Measurements from ENCODE around the gene SLC6A16. TPM values are rescaled to one million over a fixed set of nuclear protein-coding genes. Genes with fewer than 3 reads are reported as not detected.

SLC6A16 gene

GRCh38 chr19:49243129-49243528 lies 81.9 kb downstream of the SLC6A16 start:
- H3K4me3 ChIP-seq (replicated peaks; ENCODE audit: insufficient read depth, low read length): no peak overlapping the region
- TF ChIP-seq CTCF (IDR thresholded peaks at IDR 0.05; ENCODE audit: insufficient read depth, low read length) (no peak), SPI1 (IDR thresholded peaks at IDR 0.05; ENCODE audit: borderline replicate concordance, low read depth) (no peak), REST (IDR thresholded peaks at IDR 0.05; ENCODE audit: insufficient replicate concordance, low read depth) (no peak), GABPA (IDR thresholded peaks at IDR 0.05; ENCODE audit: low read depth) (no peak), POLR2AphosphoS5 (IDR thresholded peaks at IDR 0.05; ENCODE audit: low read depth) (no peak)
- no peaks in the 10 kb centered on the region for H3K27me3 ChIP-seq (ENCODE audit: insufficient read depth, poor library complexity, severe bottlenecking)
- no peak overlapping the region for H3K27ac ChIP-seq (replicated peaks)
- no peak for DNase-seq (ENCODE audit: low read depth in 1 of 2, low spot score in 1 of 2)

DNA sequence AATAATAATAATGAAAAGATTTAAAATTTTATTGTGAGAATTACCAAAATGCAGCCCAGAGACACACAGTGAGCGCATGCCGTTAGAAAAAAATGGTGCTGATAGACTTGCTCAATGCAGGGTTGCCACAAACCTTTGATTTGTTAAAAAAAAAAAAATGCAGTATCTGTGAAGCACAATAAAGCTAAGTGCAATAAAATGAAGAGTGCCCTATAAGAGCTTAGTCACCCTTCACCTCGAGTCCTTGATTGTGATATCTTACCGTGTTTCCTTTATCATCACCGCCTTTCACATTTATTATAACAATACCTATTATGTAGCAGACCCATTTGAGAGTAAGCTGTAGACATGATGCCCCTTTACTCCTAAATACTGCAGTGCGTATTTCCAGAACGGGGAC lies 83.2 kb downstream of the SLC6A16 start:
- no peaks in the 10 kb centered on the region for H3K27me3 ChIP-seq (ENCODE audit: insufficient read depth, poor library complexity, severe bottlenecking)
- TF ChIP-seq REST (IDR thresholded peaks at IDR 0.05; ENCODE audit: insufficient replicate concordance, low read depth): no peak
- TF ChIP-seq CTCF (IDR thresholded peaks at IDR 0.05; ENCODE audit: insufficient read depth, low read length): no peak
- no peak for TF ChIP-seq POLR2AphosphoS5 (IDR thresholded peaks at IDR 0.05; ENCODE audit: low read depth)
- no peak for TF ChIP-seq GABPA (IDR thresholded peaks at IDR 0.05; ENCODE audit: low read depth)
- TF ChIP-seq SPI1 (IDR thresholded peaks at IDR 0.05; ENCODE audit: borderline replicate concordance, low read depth): no peak
- no peak overlapping the region for H3K4me3 ChIP-seq (replicated peaks; ENCODE audit: insufficient read depth, low read length)
- no peak for DNase-seq (ENCODE audit: low read depth in 1 of 2, low spot score in 1 of 2)
- no peak overlapping the region for H3K27ac ChIP-seq (replicated peaks)

Small RNA genes within 50 kb of the gene (microRNA-seq; reads per million reads assigned to microRNA genes)
- gene MIR4324: not detected

Data from HL-60 (cell line).